CD4-positive, alpha-beta T cell treated with Interleukin-4 for 1 hour (primary cell): ENCODE measurements around the gene RERE.
"Not testable (repeated sequence)": the region's sequence is repeated elsewhere in the genome, so short reads cannot be mapped to it uniquely, and the experiment has no call there.

Experiments used
- DNase-seq, 2 donors: peaks; one replicate each; pipeline ENCODE4 v3.0.0-alpha.2; 2020 to 2022

RERE gene

GRCh38 chr1:8796812-8797211 lies 20.6 kb downstream of the RERE start:
- DNase-seq, result no peak

GRCh38 chr1:8794605-8795004 lies 22.8 kb downstream of the RERE start:
- no peak for DNase-seq

GRCh38 chr1:8791819-8792218 lies 25.6 kb downstream of the RERE start:
- no peak for DNase-seq

GRCh38 chr1:8790987-8791386 lies 26.5 kb downstream of the RERE start:
- no peak for DNase-seq

- DNase-seq, result no peak
Measured at GRCh38 chr1:8790478-8790877, 27.0 kb downstream of the RERE start.

- DNase-seq, result no peak
Measured at GRCh38 chr1:8789314-8790214, 27.9 kb downstream of the RERE start.

GRCh38 chr1:8787218-8787617 lies 30.2 kb downstream of the RERE start:
- no peak for DNase-seq

- not testable (repeated sequence) for DNase-seq
Measured at GRCh38 chr1:8786204-8786603, 31.2 kb downstream of the RERE start.

GRCh38 chr1:8782955-8783354 lies 34.5 kb downstream of the RERE start:
- no peak for DNase-seq

GRCh38 chr1:8782001-8782620 lies 35.3 kb downstream of the RERE start:
- no peak for DNase-seq

GRCh38 chr1:8780405-8780804 lies 37.0 kb downstream of the RERE start:
- DNase-seq, result no peak

GRCh38 chr1:8777867-8778266 lies 39.6 kb downstream of the RERE start:
- no peak for DNase-seq

GRCh38 chr1:8776104-8776503 lies 41.3 kb downstream of the RERE start:
- no peak for DNase-seq

- no peak for DNase-seq
Measured at GRCh38 chr1:8767006-8767405, 50.4 kb downstream of the RERE start.

GRCh38 chr1:8765198-8765597 lies 52.2 kb downstream of the RERE start:
- DNase-seq, result no peak

GRCh38 chr1:8764293-8764937 lies 53.0 kb downstream of the RERE start:
- no peak for DNase-seq

- no peak for DNase-seq
Measured at GRCh38 chr1:8763888-8764287, 53.6 kb downstream of the RERE start.

- no peak for DNase-seq
Measured at GRCh38 chr1:8754993-8755392, 62.4 kb downstream of the RERE start.

GRCh38 chr1:8754247-8754650 lies 63.2 kb downstream of the RERE start:
- no peak for DNase-seq

GRCh38 chr1:8753736-8754135 lies 63.7 kb downstream of the RERE start:
- no peak for DNase-seq

- no peak for DNase-seq
Measured at GRCh38 chr1:8752921-8753713, 64.3 kb downstream of the RERE start.

GRCh38 chr1:8752411-8752810 lies 65.0 kb downstream of the RERE start:
- DNase-seq, result no peak

GRCh38 chr1:8751984-8752383 lies 65.5 kb downstream of the RERE start:
- no peak for DNase-seq
